H7 (cell line): ENCODE results near the gene THOC7. TPM values are rescaled to one million over a fixed set of nuclear protein-coding genes. Genes with fewer than 3 reads are reported as not detected.
A peak's percentile ranks its signal among the peaks of the same experiment; 100 is the strongest.

ENCODE experiments used
- DNase-seq: peaks from one replicate; pipeline ENCODE4 v3.0.0; 2012
- H3K27me3 ChIP-seq: 2 replicates; pipeline ENCODE4 v1.6.0; 2011; ENCODE audit warnings: mild to moderate bottlenecking, low read length; ENCODE audit not compliant: control insufficient read depth, insufficient read depth
- H3K36me3 ChIP-seq: replicated peaks from 2 replicates; pipeline ENCODE4 v1.5.1; 2011; ENCODE audit warnings: low read length; ENCODE audit not compliant: control insufficient read depth, insufficient read depth
- H3K4me3 ChIP-seq: 2 replicates; pipeline ENCODE4 v1.5.1; 2011; ENCODE audit warnings: low read depth, mild to moderate bottlenecking, control low read depth, low read length, moderate library complexity; ENCODE audit not compliant: insufficient read depth
- total RNA-seq: library from RNA; depleted of rRNA; stranded (reverse); fragments of >200 nt; shearing (Covaris generic); gene quantifications from 2 replicates; pipeline ENCODE4 v1.2.3, GENCODE V29; 2014; rRNA removed

Gene THOC7
- total RNA-seq: 52.0 and 60.9 TPM in 2 replicates

- Histone ChIP-seq H3K36me3 (no peaks in the 10 kb centered on the region), H3K27me3 (no peaks in the 10 kb centered on the region), H3K4me3 (peak within 1 kb of the TSS; percentile 93)
- peak; percentile 85 for DNase-seq
These were observed at the start of gene THOC7, which contains the start of gene ATXN7 for GRCh38 chr3:63863150-63864007. Gene THOC7, minus strand, starts transcription at chr3:63863805. Its CDS starts 15 bp downstream, at chr3:63863790. Gene ATXN7, plus strand, starts transcription at chr3:63863867. Its CDS starts 48,732 bp downstream, at chr3:63912599.

DNA sequence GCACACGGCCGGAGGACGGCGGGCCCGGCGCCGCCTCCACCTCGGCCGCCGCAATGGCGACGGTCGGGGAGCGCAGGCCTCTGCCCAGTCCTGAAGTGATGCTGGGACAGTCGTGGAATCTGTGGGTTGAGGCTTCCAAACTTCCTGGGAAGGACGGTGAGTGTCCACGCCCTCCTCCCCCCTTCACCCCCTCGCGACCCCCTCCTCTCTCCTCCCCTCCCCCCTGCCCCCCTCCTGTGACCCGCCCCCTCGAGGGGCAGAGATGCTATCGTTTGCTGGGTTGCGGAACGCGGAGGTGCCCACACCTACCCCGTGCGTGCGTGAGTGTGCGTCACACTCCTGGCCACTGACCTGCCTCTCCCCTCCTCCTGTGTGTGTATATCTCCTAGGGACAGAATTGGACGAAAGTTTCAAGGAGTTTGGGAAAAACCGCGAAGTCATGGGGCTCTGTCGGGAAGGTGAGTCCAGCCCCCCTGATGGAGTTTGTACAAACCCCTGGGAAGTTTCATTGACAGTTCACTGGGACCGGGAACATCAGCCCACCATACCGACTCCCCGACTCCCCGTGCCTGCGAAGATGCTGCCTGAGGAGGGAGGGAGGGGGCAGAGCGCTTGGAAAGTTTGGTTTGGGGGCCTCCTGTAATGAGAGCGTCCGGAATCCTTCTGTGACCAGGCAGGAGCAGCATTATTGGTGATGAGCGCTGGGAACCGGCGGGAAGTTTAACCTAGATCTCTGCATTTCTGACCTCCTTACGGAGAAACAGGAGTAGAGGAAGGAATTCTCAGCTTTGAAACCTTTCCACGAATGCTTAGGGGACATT is 49.4 kb upstream of the THOC7 start:
- H3K36me3 ChIP-seq: no peaks in the 10 kb centered on the region; the same call in none of the 2 replicates
- no peaks in the 10 kb centered on the region for H3K27me3 ChIP-seq
- DNase-seq: peak; percentile 86
- peak overlapping the region; percentile 65 for H3K4me3 ChIP-seq

DNA sequence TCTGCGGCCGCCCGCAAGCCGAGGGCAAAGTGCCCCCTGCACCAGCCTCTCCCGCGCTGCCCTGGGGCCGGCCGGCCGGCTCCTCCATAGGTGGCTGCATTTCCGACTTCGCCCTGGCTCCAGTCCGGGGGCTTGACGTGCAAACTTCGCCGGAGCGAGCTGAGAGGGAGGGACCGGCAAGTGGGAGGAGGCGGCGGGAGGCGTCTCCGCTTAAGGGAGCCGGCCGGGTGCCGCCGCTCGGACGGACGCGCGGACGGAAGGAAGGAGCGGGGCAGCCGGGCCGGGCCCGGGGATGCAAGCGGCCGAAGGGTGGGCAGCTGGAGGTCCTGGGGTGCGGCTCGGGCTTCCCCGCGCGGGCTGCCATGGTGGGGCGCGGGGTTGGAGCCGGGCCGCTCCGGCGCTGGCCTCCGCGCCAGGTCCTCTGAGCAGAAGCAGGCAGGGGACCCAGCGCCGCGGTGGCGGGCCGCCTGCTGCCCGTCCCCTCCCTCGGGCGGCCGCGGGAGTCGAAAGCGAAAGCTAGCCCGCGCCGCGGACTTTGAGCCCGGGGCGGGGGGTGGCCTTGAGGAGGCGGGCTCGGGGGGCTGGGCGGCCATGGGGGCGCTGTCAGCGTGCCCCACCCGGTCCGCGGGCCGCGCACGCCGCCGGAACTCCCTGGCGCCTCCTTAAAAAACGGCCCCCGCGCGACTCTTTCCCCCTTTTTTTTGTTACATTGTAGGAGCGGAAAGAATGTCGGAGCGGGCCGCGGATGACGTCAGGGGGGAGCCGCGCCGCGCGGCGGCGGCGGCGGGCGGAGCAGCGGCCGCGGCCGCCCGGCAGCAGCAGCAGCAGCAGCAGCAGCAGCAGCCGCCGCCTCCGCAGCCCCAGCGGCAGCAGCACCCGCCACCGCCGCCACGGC is 48.5 kb upstream of the THOC7 start, which contains the start of gene SCAANT1:
Gene SCAANT1, minus strand, starts transcription at position 511 of the 895 bp plus-strand sequence.
- H3K4me3 ChIP-seq: peak within 1 kb of the TSS; percentile 65
- H3K27me3 ChIP-seq: no peaks in the 10 kb centered on the region
- peak; percentile 89 for DNase-seq
- no peaks in the 10 kb centered on the region; the same call in none of the 2 replicates for H3K36me3 ChIP-seq

- no peak for DNase-seq
- H3K4me3 ChIP-seq: peak overlapping the region; percentile 65
- H3K36me3 ChIP-seq: no peaks in the 10 kb centered on the region; the same call in 1 of the 2 replicates
- H3K27me3 ChIP-seq: no peaks in the 10 kb centered on the region
These were observed 47.9 kb upstream of the THOC7 start for GRCh38 chr3:63911509-63911872.

GRCh38 chr3:63910891-63911290 is 47.3 kb upstream of the THOC7 start:
- DNase-seq: no peak
- Histone ChIP-seq H3K36me3 (no peaks in the 10 kb centered on the region; the same call in 1 of the 2 replicates), H3K27me3 (no peaks in the 10 kb centered on the region), H3K4me3 (no peak overlapping the region)

DNA sequence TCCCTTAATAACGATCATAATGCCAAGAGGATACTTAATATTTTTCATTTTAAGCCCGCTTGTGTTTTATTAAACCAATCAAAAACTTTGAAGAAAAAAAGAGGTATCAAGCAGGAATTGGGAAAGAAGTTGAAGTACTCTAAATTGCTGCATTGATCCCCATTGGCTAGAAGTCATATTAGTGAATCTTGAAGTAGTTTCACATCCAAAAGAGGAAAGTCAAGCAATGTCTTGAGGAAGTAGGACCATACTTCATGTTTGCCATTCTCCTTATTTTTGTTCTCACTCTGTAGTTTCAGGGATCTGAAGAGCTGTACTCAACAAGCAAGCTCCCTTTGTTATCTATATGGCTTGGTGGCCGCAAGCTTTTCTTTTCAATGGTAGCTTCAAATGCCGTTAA is 46.4 kb upstream of the THOC7 start:
- Histone ChIP-seq H3K4me3 (no peak overlapping the region), H3K27me3 (no peaks in the 10 kb centered on the region), H3K36me3 (no peaks in the 10 kb centered on the region)
- DNase-seq: no peak

DNA sequence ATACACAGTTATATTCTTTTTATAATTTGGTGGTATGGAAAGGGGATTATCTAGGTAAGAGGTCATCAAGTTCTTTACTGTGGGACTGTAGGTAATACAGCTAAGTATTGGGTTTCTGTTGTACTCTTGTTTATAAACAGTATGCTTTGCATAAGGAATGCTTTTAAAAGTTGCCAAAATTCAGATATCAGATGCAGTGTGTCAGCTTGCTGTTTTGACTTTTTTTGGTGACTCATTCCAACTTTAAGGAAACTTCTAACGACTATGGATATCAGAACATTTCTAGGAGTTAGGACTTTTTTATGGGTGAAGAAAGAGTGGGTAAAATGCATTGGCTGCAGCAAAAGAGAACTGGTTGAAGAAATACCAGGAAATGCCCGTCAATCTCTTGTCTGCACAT is 45.8 kb upstream of the THOC7 start:
- H3K27me3 ChIP-seq: no peaks in the 10 kb centered on the region
- no peaks in the 10 kb centered on the region for H3K36me3 ChIP-seq
- DNase-seq: no peak
- H3K4me3 ChIP-seq: no peak overlapping the region

- Histone ChIP-seq H3K36me3 (no peaks in the 10 kb centered on the region), H3K27me3 (no peaks in the 10 kb centered on the region), H3K4me3 (no peak overlapping the region)
- DNase-seq: no peak
These were observed 45.2 kb upstream of the THOC7 start for GRCh38 chr3:63908776-63909175.

DNA sequence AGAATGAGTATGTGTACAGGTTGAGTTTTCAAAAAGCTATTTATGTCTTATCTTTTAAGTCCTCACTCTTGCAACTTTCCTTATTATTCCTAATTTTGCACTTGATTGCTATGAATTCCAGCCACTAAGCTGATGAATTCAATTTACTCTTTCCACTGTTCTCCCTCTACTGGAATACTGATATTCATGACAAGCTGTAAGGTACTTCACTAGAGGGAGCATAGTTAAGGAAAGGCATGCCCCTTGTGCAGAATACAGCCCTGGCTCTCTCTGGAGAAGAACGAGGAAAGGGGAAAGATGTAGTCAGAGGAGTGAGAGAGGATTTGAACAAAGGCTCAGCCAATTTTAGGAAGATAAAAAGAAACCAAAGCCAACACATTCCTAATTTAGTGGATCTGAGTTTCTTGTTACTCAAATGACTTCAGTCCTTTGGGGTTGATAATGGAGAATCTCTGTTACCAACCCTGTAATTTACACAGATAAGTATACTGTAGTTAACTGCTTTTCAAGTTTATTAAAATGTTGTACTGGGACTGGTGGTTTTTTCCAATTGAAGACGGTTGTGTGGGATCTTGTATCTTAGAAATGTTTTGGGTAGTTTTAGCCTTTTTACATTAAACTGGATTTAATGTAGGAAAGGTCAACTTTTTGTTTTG is 44.6 kb upstream of the THOC7 start:
- peak; percentile 48 for DNase-seq
- Histone ChIP-seq H3K36me3 (no peaks in the 10 kb centered on the region), H3K27me3 (no peaks in the 10 kb centered on the region), H3K4me3 (no peak overlapping the region)

- Histone ChIP-seq H3K27me3 (no peaks in the 10 kb centered on the region), H3K36me3 (no peaks in the 10 kb centered on the region)
- no peak for DNase-seq
These were observed 42.4 kb upstream of the THOC7 start for GRCh38 chr3:63905731-63906620.

GRCh38 chr3:63900459-63900858 is 36.9 kb upstream of the THOC7 start:
- DNase-seq: no peak
- no peak overlapping the region for H3K4me3 ChIP-seq
- 0 out of 2 replicates have a peak, but pooled peaks cover 1% of the 10 kb centered on the region for H3K36me3 ChIP-seq
- no peaks in the 10 kb centered on the region for H3K27me3 ChIP-seq

More at GRCh38 chr3:63905731-63906620, 42.4 kb upstream of the THOC7 start:
- H3K4me3 ChIP-seq: no peak overlapping the region

DNA sequence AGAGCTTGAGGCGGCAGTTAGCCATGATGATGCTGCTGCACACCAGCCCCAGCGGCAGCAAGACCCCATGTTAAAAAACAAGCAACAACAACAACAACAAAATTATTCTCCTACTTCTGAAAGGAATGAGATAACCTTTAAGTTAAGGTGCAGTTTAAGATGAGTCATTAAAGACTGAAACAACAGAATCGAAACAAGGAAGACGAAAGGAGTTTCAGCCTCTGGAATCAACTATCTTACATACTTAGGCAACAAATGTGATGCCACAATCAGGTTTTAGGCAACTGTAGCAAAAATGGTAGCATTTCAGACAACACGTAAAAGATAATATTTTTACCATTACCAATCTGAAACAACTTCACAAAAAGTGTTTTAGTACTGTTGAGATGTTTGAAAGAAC is 36.4 kb upstream of the THOC7 start:
- no peak overlapping the region for H3K4me3 ChIP-seq
- DNase-seq: no peak
- 0 out of 2 replicates have a peak, but pooled peaks cover 1% of the 10 kb centered on the region for H3K36me3 ChIP-seq
- no peaks in the 10 kb centered on the region for H3K27me3 ChIP-seq
